ENCODE measurements around the gene IMPACT.

IMPACT gene

DNA sequence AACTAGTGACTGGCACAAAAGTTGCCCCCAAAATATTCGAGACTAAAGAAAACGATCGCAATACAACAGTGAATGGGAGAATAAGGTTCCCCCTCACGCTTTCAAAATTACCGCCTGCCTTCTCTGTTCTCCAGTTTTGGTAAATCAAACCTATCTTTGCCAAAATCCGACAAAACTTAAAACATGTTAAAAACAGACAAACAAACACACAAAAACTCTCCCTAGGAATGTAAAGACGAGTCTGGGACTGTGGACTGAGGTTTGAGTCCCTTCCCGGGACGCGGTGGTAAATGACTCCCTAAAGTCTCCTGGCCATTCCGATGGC, 435 bp upstream of the IMPACT start:
- no peak for DNase-seq

DNA sequence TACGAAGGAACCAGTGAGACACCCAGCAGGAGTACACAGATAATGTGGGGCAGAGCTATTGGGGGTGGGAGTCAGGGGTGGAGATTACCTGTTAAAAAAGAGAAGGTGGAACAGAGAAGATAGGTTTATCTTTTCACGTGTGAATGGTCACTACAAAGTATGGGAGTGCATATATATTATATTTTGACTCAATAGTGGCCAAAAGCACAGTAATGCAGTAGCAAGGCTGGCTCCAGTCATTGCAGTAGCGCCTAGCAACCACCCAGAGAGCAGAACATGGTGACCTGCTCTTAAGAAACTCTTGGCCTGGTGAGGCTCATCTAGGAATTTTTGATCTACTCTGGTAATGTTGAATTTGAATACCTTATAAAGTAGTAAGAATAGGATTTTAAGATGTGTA, 1.0 kb downstream of the IMPACT start:
- no peak for DNase-seq

DNA sequence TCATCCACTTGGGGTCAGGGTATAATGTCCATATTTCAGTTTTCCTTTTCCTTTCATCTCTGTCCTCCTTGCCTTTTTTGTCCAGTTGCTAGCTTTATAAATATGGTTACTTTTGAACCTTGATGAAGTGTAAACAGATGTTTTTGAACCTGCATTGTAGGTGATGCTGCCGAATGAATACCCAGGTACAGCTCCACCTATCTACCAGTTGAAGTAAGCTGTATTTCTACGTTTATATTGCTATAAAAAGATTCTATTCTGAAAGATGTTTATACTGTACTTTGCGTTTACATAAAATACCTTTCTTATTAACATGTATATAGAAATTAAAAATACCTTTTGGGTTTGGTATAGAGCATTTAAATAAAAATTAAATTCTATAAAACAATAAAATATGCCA, 2.2 kb downstream of the IMPACT start:
- DNase-seq: no peak

DNA sequence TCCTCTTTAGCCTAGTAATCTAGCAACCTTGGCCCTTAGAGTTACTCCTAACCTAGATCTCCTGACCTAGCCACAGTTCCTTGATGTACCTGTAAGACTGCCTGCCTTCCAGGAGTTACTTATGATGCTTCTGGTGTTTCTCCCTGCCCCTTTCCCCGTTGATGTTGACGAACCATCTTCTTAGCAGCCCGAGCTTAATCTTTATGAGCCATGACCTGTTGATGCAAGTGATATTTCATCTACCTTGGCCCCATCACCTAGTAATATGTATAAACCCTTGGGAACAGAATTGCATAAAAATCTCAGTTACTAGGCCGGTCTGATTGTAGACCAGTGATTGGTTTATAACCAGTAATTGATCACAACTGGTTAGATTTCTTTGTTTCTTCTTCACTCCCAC, 2.7 kb downstream of the IMPACT start:
- DNase-seq: no peak

DNA sequence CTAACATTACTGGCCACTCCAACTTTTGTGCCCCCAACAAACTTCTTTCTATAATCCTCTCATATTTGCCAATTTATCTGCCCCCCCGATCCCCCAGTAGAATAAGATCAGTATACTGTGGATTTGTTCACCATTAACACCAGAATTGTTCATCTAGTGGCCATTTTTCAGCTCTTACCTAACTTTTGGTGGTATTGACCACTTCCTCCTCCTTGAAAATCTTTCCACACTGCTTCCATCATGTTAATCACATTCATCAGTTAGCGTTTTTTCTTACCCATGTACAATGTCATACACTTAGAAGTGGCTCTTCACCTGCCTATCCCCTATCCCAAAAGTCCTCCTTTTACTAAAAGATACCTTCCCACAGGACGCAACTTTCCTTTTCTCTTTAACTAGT, 6.1 kb downstream of the IMPACT start:
- peak in 1 of 5 experiments; percentile 3 for DNase-seq

DNA sequence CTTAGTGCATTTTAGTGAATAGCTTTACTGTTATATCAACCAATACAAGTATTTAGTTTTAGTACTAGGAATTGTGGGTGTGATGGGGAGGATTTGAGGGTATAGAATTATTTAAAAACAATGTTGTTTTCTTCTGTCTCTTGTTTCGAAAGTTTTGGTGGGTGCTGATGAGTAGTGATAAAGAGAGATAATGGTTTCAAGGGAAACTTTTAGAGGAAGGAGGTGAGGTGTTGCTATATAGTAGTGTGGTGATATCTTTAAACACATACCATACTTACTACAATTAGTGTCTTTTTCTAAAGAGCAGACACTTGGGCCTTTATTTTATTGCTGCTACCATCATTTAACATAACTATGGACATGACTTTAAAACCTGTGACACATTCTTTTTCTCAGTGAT, 10.5 kb downstream of the IMPACT start:
- peak in 1 of 5 experiments; percentile 87 for DNase-seq

DNA sequence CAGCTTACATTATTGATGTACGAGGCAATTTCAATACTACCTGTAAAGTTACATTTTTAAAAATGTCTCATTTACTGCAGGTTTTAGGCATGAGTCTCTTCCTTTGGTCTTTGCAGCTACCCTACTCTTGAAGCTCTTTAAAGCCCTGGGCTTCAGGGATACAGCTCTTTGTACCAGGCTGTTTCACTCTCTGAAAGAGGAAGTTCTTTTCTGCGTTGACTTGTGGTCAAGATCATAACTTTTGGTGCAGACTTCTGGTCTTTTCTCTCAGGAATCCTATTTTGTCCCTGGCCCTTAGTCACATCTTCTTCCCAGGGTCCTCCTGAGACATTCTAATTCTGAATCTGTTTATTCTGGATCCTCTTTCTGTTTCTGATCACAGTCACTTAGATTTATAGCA, 17.4 kb downstream of the IMPACT start:
- no peak for DNase-seq

DNA sequence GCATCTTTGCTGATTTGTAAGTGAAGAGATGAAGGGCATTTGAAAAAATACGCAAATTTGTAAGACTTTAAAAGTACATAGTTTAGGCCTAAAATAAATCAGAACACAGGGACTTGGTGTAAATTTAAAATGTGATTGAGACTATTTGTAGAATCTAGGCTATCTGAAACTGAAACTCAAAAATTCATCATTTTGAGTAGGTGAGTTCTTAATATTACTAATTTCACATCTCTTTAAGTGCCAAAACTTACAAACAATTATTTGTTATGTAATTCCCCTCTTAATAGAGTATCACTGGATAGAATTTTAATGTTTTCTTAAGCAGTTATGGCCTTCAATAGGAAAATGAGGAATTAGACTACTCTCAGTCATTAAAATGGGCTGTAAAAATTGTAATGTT, 20.0 kb downstream of the IMPACT start:
- DNase-seq: no peak

DNA sequence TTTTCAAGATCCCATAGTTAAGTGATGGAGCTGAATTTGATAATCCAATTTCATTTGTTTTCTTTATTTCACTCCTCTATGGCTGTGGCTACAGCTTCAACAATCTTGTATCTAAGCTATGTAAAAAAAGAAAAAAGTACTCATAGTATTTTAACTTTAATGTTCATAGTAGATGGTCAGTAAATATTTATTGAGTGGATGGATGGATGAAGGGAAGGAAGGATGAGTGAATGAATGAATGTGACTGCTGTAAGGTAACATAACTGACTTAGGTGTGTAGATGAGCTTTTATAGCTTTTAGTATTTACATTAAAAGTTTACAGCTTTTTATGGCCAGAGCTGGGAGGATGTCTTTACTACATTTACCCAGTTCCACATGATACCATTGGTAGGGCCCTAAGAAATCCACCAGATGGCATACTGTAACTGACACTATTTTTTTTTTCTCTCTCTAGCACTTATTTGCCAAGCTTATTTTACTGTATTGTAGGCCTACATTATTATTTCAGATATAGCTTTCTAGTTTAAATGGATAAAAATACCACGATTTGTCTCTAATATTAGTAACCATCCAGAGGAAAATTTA, 20.6 kb downstream of the IMPACT start:
- peak in 1 of 5 experiments; percentile 64 for DNase-seq

DNA sequence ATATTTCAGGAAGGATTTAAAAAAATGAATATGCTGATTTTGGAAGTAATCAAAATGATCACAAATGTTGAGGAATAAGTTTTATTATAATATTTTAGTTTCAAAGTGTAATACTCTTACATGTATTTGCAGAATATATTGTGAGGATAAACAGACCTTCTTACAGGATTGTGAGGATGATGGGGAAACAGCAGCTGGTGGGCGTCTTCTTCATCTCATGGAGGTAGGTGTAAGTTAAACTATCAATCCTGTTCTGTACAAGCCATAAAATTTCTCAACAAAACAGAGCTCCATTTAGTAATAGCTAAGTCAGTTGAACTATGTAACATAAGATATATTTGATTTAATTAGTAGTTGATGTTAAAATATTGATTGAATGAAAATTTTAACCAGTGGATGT, 21.5 kb downstream of the IMPACT start:
- DNase-seq: no peak

DNA sequence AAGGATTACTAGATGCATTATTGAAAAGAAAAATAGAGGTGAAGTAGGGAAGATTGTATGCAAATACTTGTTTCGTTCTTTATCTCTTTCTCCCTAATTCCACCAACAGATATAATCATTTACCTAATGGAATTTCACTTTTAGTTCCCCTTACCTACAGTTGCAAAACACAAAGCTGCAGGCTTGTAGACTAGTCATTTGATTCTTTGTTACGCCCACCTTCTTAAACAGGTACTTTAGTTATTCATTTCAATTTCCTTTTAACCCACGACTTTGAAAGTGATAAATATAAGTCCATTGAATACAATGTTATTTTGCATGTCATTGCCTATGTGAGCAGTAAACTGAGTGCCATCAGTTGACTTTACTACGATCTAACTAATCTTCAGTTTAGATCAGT, 30.1 kb downstream of the IMPACT start:
- DNase-seq: peak in 1 of 5 experiments; percentile 40

DNA sequence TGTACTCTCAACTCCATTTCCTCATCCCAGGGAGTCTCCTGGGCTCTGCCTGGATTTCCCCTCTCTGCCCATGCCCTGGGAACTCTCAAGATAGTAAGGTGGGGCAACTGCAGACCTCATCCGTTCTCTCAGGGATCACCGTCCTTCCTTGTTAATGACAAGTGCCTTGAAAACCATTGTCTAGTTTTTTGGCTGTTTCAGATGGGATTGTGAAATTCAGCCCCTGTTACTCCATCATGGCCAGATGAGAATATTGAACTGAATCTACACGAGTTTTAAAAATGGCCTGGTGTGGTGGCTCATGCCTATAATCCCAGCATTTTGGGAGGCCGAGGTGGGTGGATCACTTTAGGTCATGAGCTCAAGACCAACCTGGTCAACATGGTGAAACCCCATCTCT, 33.3 kb downstream of the IMPACT start:
- DNase-seq: no peak

DNA sequence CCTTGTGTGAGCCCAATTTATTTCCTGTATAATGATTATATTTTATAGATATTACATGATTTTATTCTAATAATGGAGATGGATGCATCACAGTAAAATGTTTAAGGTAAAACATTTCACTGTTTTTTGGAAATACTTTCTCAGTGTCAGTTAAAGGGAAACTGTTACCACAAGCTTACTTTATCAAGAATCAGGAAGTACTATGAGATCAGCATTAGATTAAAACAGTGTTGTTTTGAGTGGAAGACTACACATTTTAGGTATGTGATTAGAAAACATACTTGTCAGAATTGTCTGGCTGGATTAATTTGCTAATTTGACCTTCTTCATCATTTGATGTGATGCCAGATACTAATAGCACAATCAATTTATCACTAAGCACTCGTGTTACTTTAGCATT, 33.9 kb downstream of the IMPACT start, which contains the start of gene HRH4:
TSS of gene HRH4 (plus strand) at position 250 of the 400 bp plus-strand sequence. CDS start at position 342, 92 bp downstream.
- peak in 1 of 5 experiments; percentile 73 for DNase-seq

DNA sequence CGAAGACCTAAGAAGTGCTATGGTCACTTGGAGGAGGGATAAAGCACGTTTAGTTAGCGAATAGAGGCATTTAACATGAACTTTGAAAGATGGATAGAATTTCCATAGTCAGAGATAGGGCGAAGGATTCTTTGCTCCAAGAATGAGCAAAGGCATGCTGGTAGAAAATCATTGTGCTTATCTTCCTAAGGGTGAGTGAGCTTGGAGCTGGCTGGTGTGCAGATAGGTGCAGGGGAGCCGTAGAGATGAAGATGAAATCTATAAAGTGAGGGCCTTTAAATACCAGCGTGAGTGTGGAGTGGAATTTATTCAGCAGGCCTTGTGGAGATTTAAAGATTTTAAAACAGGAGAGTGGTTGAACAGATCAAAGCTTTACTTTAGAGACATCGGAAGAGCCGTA, 35.5 kb downstream of the IMPACT start:
- no peak for DNase-seq

DNA sequence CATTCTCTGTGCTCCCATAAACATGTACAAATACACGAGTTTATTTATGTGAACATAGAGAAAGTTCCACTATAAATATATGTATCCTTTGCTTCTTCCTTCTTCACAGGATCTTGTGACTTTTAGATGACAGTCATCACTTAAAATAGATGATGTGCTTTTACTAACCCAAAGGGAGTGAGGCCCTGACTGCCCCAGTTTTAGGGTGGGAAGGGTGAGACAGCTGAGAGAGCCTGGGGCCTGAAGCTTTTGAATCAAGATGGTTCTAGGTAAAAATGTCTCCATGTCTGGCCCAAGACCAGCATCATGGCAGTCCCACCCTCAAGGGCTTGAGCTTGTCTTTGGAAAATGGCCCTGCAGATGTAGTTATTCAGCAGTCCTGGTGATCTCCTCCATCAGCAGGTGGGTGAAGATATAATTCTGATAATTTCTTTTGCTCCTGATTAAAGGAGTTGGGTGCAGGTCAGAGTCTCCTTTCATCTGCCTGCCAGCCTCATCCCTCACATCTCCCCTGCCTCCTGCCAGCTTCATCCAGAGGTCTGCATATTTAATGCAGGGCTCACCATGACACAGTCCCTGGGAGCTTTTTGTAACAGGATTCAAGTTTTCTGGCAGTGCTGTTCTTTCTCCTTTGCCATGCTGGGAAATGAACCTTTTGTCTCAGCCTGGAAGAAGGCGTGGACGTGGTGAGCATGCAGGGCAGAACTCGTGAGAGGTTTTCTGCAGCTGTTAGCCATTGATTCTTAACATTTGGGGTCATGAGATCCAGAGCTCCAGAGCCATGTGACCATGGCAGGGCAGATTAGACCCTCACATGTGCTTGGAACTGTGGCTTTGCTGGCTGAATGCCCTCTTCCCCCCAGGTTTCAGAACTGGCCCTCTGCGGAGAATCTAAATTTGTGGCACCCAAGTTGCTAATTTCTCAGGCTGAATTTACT, 36.6 kb downstream of the IMPACT start:
- DNase-seq: no peak

DNA sequence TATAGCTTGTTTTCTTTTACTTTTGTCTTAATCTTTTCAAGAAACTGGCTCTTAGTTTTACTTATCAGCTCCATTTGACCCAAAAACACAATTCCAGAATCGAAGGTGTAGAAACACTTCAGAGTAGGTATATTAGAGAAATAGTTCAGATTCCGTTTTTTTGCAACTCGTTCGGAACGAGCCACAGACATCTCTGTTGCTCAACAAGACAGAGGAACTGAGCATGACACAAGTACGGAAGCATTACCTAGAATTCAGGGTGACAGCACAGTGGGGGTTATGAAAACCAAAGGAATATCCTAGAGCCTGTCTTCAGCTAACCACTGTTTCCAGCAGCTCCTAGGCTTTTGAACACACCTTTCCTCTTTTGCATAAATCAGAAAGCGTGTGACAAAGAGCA, 39.0 kb downstream of the IMPACT start:
- DNase-seq: no peak

DNA sequence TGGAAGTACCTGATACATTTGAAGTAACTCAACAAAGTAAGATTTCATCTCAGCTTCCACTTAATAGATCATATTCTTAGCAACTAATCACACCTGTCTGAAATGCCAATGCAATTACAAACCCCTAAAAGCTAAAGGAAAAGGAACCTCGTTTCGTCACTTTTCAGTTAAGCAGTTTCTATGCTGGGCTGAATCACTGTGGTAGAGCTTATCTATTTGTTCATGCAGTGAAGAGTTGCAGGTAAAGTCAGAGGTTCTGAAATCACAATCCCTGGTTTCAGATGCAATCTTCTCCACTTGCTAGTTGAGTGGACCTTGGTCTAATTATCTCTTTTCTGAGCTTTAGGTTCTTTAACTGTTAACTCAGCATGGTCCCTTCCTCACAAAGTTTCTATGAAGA, 40.3 kb downstream of the IMPACT start:
- DNase-seq: peak in 1 of 5 experiments; percentile 61

DNA sequence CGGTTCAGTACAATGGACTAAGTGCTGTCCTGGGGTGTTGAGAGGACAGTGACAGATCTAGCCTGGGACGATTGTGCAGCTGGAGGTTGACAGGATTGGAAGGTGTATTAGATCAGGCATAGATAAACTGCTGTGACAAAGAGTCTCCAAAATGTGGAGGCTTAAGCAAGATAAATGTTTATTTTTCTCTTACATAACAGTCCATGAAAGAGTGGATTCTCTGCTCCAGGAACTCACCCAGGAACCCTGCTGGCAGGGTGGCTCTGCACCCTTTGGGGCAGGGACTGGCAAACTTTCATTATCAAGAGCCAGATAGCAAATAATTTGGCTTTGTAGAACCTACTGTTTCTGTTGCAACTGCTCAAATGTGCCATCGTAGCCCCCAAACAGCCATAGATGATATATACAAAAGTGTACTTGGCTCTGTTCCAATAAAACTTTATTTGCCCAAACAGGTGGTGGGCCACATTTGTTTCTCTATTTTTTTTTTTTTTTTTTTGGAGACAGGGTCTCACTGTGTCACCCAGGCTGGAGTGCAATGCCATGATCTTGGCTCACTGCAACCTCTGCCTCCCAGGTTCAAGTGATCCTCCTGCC, 43.6 kb downstream of the IMPACT start:
- DNase-seq: no peak

DNA sequence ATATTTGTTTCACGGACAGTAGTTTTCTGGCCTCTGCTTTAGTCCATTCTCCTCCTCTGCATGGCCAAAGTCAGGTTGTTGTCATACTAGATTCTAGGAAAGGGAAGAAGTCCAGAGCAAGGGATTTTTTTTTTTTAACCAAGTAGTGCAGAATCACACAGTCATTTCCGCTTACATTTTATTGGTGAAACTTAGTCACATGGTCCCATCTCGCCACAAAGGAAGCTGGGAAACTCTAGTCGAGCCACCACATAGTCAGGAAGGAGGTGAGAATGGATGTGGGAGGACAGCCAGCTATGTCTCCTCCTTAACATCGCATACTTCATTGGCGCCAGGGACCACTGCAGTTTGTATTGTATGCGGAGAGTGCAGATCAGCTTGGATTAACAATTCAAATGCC, 44.3 kb downstream of the IMPACT start:
- no peak for DNase-seq

DNA sequence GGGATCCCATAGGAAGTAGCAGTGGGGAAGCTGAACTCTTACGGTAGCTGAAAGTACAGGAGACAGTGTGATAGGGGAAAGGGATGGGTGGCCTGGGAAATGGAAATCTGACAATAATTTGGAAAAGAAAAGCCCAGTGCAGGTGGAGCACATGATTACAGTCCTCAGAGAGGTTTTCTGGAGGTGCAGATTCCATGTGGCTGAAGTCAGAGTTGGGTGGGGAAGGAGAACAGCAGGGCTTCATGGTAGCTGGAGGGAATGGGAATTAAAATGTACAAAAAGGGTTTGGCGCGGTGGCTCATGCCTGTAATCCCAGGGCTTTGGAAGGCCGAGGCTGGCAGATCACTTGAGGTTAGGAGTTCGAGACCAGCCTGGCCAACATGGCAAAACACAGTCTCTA, 46.1 kb downstream of the IMPACT start:
- no peak for DNase-seq

DNA sequence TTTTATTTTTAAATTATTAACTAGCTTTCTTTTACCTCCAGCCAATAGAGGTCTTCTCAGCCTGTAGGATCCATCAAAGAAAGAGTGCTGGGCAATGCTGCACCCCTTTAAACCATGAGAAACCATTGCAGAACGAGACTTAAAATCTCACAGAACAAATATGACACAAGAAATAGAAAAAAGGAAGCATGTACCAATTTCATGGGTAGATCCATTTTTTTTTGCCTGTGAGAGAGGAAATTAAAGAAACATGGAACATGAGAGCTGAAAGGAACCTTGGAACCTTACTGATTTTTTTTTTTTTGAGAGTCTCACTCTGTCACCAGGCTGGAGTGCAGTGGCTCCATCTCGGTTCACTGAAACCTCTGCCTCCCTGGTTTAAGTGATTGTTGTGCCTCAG, 47.9 kb downstream of the IMPACT start:
- no peak for DNase-seq

DNA sequence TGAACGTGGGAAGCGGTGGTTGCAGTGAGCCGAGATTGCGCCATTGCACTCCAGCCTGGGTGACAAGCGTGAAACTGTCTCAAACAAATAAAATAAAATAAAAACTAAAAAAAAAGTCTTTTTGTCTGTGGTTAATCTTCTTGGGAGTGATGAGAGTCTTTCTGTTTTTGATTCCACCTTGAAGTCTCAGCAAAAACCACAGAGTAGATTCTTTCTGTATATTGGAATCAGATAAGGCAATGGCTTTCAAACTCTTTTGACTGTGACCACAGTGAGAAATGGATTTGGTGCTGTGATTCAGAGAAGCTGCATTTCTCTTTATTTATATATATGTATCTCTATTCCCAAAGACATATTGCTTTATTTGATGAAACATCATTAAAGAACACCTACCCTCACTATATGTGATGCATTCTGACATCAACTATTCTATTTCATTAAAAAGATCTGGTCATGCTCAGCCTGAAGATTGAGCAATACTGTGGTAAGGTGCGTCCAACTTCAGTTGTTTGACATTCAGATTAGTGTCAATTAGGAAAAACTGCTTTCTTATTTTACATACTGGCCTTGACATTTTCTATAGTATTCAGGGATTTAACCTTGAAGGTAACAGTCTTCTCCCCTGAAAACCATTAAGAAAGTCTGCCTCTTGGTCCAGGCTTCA, 49.6 kb downstream of the IMPACT start:
- DNase-seq: peak in 1 of 5 experiments; percentile 88

DNA sequence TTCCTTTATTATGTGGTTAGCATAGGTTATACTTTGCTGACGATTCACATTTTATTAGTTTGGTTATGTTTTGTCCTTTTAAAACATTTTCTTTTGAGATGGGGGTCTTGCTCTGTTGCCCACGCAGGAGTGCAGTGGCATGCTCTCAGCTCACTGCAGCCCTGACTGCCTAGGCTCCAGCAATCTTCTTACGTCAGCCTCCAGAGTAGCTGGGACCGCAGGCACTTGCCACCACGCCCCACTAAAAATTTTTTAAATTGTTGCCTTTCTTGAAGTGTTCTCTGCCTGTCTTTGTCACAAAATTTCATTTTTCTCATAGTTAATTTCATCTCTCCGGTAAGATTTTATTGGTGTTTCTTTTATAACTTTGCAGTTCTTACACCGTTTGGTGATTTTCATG, 52.9 kb downstream of the IMPACT start:
- no peak for DNase-seq

All from T-helper 2 cell (primary cell).